OCI-LY1 (cell line): ENCODE data around the gene CDKAL1.

Experiments used
- CTCF ChIP-seq: fragments of 200-600 bp; sonication (generic), shearing (Covaris generic); IDR thresholded peaks from 2 replicates; pipeline ENCODE4 v1.5.1; 2017; ENCODE audit warnings: mild to moderate bottlenecking, antibody characterized with exemption, low read length, moderate library complexity, mixed read lengths
- EZH2 ChIP-seq: fragments of 200-600 bp; sonication (generic), shearing (Covaris generic); IDR thresholded peaks from 2 replicates; pipeline ENCODE4 v1.8.0; 2017; ENCODE audit warnings: borderline replicate concordance, mixed run types, mild to moderate bottlenecking, antibody characterized with exemption, low read length, moderate library complexity, mixed read lengths

- TF ChIP-seq CTCF, result no peak
- TF ChIP-seq EZH2, result no peak
Measured at GRCh38 chr6:21258665-21259064, 724.4 kb downstream of the CDKAL1 start.
